T-helper 2 cell treated with Interferon-gamma antibody and Interleukin-4, amounts not matched to agents 100 ng/mL and 5 ng/mL, for 36 hours (primary cell): Measurements from ENCODE around the gene ITGAL. TPM values are rescaled to one million over a fixed set of nuclear protein-coding genes. Genes with fewer than 3 reads are reported as not detected.
"Not testable (repeated sequence)": the region's sequence is repeated elsewhere in the genome, so short reads cannot be mapped to it uniquely, and the experiment has no call there.

Experiments
- intact Hi-C: fragments of 100-400 bp; cut with micrococcal nuclease; formaldehyde crosslinking; loops from one replicate; pipeline ENCODE4 v1.15.1; 2023
- total RNA-seq: library from RNA; stranded (reverse); gene quantifications from 2 replicates; pipeline ENCODE4 v1.2.3, GENCODE V29; 2022

ITGAL gene
- total RNA-seq, 1 donor from 2014 or later, result 528 TPM

DNA sequence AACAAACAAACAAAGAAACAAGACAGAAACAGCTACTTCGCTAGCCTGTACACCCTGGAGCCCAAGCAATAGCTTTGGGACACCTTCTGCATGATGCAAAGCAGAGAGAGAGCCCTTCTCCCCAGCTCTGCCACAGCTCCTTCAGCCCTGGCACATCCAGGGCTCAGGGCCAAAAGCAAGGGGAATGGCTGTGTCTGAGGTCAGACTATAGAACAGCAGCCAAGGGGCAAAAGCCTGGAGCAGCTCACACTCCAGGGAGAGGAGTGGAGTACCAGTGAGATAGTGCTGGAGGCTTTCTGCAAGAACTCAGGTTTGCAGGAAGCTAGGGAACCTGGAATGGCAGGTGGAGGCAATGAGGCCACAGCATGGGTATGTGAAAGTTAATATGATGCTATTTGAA is 15.3 kb upstream of the ITGAL start:
- intact Hi-C loops, result no loop called here

DNA sequence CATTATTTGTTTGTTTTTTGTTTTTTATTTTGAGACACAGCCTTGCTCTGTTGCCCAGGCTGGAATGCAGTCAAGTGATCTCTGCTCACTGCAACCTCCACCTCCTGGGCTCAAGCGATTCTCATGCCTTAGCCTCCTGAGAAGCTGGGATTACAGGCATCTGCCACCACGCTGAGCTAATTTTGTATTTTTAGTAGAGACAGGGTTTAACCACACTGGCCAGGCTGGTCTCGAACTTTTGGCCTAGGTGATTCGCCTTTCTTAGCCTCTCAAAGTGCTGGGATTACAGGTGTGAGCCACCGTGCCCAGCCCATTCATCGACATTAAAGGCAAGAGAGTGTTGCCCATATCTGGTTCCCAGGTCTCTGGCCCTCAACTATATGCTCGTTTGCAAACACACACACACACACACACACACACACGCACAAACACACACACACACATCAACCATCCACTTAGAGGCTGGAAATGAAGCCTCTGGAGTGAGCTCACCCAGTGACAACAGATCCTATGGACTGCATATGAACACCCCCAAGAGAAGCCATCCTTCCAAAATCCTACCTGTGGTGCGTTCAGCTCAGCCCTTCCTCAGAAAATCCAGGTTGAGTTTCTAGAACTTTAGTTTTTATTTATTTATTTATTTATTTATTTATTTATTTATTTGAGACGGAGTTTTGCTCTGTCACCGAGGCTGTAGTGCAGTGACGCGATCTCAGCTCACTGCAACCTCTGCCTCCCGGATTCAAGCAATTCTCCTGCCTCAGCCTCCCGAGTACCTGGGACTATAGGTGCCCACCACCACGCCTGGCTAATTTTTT is 14.6 kb upstream of the ITGAL start:
- intact Hi-C loops, result loop anchor here (1.0 kb wide), 1 partner anchor 13 kb away; no protein-coding TSS in a partner anchor

DNA sequence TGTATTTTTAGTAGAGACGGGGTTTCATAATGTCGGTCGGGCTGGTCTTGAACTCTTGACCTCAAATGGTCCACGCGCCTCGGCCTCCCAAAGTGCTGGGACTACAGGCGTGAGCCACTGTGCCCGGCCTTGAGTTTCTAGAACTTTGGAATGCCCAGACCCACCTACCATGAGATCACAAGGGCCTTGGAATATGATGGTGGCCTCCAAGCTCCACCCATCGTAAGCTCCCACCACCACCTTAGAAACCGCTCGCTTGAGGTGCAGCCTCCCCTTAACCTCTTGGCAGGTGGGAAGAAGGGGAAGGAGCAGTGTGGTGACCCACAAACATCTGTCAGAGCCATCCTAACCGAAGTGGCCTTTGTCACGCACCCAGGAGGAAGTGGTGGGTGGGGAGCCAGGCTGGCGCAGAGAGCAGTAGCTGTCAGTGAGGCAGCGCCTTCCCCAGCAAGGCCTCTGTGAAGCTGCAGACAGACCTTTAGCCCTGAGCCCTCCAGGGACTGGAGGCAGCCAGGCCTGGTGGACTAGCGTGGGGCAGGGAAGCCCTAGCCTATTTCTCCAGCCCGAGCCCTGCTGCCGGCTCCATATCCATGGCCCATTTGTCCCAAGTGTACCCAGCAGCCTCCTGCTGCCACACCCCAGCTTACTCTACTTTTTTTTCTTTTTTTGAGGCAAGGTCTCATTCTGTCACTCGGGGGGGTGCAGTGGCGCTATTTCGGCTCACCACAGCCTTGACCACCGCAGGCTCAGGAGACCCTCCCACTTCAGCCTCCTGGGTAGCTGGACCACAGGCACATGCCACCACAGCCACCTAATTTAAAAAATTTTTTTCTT is 13.8 kb upstream of the ITGAL start:
- intact Hi-C loops, result loop anchor here (1.0 kb wide), 1 partner anchor 13 kb away; no protein-coding TSS in a partner anchor

DNA sequence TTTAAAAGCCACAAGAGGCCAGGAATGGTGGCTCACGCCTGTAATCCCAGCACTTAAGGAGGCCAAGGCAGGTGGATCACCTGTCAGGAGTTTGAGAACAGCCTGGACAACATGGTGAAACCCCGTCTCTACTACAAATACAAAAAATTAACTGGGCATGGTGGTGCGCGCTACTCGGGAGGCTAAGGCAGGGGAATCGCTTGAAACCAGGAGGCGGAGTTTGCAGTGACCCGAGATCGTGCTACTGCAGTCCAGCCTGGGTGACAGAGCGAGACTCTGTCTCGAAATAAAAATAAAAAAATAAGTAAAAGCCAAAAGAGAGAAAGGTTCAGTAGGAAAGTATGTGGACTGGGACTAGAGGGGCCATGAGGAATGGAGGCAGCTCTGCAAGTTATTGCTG is 13.1 kb upstream of the ITGAL start:
- intact Hi-C loops, result no loop called here

DNA sequence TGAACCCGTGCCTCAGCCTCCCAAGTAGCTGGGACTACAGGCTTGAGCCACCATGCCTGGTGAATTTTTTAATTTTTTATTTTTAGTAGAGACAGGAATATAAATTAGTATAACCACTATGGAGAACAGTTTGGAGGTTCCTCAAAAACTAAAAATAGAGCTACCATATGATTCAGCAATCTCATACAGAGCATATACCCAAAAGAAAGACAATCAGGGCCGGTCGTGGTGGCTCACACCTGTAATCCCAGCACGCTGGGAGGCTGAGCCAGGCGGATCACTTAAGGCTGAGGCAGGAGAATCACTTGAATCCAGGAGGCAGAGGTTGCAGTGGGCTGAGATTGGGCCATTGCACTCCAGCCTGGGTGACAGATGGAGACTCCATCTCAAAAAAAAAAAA is 11.1 kb upstream of the ITGAL start:
- intact Hi-C loops, result not testable (repeated sequence)

DNA sequence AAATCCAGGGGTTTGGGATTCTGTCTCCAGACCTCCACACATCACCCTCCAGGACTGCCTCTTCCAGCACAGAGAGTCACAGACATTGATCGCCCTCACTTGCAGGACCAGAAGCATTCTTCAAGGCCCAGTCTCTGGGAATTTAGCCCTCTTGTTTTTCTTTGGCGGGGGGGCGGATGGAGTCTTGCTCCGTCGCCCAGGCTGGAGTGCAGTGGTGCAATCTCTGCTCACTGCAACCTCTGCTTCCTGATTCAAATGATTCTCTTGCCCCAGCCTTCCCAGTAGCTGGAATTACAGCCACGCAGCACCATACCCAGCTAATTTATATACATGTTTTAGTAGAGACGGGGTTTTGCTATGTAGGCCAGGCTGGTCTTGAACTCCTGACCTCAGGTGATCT is 8.5 kb upstream of the ITGAL start:
- intact Hi-C loops, result no loop called here

DNA sequence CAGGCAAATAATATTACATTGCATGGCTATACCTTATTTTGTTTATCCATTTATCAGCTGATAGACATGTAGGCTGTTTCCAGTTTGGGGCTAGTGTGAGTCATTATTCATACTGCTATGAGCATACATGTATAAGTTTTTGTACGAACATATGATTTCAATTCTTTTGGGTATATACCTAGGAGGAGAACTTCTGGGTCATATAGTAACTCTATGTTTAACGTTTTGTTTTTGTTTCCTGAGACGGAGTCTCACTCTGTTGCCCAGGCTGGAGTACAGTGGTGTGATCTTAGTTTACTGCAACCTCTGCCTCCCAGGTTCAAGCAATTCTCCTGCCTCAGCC is 2.4 kb upstream of the ITGAL start:
- intact Hi-C loops, result loop anchor here (5.0 kb wide), 2 partner anchors 38 to 98 kb away; partner anchors contain the start of genes DCTPP1, MYL11 and TBC1D10B

DNA sequence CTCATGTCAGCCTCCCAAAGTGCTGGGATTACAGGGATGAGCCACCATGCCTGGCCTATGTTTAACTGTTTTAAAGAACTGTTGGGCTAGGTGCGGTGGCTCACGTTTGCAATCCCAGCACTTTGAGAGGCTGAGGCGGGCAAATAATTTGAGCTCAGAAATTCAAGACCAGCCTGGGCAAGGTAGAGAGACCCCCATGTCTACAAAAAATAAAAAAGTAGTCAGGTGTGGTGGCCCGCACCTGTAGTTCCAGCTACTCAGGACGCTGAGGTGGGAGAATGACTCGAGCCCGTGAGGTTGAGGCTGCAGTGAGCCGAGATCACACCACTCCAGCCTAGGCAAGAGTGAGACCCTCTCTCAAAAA is 1.9 kb upstream of the ITGAL start:
- intact Hi-C loops, result loop anchor here (5.0 kb wide), 2 partner anchors 38 to 98 kb away; partner anchors contain the start of genes DCTPP1, MYL11 and TBC1D10B

DNA sequence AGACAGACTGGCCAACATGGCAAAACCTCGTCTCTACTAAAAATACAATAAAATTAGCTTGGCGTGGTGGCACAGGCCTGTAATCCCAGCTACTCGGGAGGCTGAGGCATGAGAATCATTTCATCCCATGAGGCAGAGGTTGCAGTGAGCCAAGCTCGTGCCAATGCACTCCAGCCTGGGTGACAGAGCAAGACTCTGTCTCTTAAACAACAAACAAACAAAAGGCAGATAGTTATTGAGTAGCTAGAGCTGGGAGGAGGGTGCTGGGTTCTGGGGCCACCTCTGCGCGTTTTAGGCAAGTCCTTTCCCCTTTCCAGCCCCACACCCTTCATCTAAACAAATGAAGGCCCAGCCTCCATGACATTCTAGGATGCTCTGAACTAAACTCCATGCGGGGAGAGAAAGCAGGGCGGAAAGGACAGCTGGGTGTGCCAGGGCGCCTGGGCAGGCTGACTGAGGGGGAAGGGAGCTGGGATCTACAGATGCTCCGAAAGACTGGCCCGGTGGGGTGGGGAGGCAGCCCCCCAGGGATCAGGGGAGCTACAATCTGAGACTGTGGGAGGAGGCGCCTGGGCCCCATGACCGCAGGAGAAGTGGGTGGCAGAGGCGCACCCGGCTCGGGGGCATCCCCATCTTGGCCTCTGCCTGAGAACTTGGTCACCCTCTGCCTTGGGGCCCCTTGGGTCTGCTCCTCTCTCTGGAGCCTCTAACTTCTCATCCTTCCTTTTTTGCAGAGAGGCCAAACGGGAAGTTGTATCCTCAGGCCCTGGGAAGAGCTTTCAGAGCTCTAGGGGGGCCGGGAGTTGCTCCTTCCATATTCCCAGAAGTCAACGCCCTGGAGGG is 910 bp downstream of the ITGAL start:
- intact Hi-C loops, result loop anchor here (1.0 to 5.0 kb wide), 3 partner anchors 28 to 101 kb away; partner anchors contain the start of genes DCTPP1, MYL11, SEPHS2 and TBC1D10B

DNA sequence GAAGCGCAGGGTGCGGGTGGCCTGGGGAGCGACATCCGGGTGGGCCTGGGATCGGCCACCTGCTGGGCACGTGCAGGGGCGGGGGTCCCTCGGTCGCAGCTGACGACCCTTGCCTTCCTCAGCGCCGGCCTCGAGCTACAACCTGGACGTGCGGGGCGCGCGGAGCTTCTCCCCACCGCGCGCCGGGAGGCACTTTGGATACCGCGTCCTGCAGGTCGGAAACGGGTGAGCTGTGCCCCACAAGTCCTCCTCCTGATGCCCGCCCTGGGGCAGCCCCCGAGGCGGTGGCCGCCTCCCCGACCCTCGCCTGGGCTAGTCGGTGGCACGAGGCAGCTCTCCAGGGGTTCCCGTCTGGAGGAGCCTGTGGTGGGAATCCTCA is 1.5 kb downstream of the ITGAL start:
- intact Hi-C loops, result loop anchor here (5.0 kb wide), 2 partner anchors 42 to 102 kb away; partner anchors contain the start of genes DCTPP1, MYL11 and TBC1D10B

DNA sequence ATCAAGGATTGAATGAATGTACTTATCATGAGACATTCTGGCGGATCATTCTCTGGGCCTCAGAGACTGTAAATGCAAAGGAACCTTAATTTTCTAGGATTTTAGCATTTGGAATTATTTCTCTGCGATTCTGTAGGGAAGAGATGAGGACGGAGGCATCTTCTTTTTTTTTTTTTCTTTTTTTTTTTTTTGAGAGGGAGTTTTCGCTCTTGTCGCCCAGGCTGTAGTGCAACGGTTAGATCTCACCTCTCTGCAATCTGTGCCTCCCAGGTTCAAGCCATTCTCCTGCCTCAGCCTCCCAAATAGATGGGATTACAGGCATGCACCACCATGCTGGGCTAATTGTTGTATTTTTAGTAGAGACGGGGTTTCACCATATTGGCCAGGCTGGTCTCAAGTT is 2.1 kb downstream of the ITGAL start:
- intact Hi-C loops, result loop anchor here (5.0 kb wide), 2 partner anchors 42 to 102 kb away; partner anchors contain the start of genes DCTPP1, MYL11 and TBC1D10B

DNA sequence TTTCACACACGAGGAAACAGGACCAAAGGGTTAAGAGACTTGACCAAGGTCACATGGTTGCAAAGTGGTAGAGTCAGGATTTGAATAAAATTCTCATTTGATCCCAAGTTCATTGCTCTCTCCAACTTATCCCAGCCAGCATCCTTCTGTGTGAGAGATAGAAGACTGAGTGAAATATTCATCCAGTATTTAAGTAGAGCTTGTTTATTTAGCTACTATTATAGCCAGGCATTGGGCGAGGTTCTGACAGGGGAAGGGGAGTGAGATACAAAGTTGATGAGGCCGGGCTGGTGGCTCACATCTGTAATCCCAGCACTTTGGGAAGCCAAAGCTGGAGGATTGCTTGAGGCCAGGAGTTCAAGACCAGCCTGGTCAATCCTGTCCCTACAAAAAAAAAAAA is 4.4 kb downstream of the ITGAL start:
- intact Hi-C loops, result no loop called here

DNA sequence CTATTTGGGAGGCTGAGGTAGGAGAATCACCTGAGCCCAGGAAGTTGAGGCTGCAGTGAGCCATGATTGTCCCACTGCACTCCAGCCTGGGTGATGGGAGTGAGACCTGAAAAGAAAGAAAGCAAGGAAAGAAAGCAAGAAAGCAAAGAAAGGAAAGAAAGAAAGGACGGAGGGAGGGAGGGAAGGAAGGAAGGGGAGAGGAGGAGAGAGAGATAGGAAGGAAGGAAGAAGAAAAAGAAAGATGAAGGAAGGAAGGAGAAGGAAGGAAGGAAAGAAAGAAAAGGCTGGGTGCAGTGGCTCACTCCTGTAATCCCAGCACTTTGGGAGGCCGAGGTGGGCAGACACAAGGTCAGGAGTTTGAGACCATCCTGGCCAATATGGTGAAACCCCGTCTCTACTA is 5.2 kb downstream of the ITGAL start:
- intact Hi-C loops, result not testable (repeated sequence)

DNA sequence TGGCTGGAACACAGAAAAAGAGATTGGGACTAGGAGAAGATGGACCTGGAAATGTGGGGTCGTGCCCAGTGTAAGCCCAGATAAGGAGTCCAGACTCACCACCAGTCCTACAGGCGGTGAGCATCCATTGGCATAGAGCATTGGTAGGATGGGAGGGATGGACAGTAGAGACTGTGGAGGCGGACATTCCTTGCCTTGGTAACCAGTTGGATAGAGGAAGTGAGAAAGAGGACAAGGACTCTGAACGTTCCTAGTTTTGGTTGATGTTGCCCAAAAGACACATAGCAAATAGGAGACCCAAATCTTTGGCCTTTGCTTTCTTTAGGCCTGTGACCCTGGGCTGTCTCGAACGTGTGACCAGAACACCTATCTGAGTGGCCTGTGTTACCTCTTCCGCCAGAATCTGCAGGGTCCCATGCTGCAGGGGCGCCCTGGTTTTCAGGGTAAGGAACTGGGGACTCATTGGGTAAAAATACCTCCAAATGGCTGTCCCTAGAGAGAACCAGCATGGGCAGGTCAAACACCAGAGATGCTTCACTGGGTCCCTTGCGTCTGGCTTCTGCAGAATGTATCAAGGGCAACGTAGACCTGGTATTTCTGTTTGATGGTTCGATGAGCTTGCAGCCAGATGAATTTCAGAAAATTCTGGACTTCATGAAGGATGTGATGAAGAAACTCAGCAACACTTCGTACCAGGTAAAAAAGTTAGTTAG is 6.4 kb downstream of the ITGAL start:
- intact Hi-C loops, result no loop called here

DNA sequence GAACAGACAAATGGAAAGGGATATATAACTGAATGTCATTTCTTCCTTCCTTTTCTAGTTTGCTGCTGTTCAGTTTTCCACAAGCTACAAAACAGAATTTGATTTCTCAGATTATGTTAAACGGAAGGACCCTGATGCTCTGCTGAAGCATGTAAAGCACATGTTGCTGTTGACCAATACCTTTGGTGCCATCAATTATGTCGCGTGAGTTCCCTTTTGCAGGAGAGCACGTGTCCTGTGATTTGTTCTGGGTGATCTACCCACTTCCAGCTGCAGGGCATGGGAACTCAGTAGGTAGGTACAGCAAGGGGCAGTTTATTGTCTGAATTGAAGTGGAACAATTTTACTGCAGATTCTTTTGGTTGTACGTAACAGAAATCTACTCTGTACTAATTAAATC is 8.8 kb downstream of the ITGAL start:
- intact Hi-C loops, result no loop called here

DNA sequence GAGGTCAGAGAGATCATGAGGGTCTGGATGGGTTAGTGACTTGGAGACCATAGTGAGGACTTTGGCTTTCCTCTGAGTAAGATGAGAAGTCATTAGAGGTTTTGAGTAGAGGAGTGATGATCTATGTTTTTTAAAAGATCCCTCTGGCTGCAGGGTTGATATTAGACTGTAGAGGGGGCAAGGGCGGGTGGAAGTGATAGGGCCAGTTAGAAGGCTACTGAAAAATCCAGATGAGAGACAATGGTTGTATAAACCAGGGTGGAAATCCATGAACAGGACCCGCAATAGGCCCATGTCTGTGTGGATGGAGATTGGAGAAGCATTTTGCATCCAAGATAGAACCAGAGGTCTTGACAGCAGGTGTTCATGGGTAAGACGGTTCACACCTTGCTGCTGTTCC is 9.8 kb downstream of the ITGAL start:
- intact Hi-C loops, result no loop called here

DNA sequence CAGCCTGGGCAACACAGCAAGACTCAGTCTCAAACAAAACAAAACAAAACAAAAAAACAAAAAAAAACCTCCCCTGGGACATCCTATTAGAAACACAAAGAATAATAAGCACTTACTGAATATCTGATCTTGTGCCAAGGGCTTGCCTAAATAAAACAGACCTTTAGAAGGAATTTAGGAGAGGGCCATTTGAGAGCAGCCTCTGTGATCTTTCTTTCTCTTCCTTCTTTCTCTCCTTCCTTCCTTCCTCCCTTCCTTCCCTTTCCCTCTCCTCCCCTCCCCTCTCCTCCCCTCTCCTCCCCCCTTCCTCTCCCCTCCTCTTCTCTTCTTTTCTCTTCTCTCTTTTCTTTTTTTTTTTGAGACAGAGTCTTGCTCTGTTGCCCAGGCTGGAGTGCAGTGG is 12.3 kb downstream of the ITGAL start:
- intact Hi-C loops, result no loop called here

DNA sequence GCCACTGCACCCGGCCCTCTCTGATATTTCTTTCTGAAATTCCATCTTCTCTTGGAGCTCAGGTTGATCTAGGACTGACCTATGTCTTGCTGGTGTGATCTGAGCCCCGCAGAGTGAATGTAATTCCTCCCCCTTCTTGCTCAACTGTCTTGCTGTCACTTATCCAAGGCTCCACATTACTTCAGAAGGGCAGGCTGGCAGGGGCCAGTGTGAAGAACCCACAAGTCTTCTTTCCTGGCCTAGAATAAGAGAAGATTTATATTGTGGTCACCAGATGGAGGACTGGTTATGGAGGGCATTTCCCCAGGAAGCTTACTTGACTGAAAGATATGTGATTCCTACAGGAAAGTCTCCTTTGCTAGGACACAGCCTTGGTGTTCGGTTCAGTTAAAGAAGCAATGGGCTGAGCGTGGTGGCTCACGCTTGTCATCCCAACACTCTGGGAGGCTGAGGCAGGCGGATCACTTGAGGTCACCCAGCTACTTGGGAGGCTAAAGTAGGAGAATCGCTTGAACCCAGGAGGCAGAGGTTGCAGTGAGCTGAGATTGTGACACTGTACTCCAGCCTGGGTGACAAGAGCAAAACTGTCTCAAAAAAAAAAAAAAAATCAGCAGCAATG is 13.4 kb downstream of the ITGAL start:
- intact Hi-C loops, result no loop called here

DNA sequence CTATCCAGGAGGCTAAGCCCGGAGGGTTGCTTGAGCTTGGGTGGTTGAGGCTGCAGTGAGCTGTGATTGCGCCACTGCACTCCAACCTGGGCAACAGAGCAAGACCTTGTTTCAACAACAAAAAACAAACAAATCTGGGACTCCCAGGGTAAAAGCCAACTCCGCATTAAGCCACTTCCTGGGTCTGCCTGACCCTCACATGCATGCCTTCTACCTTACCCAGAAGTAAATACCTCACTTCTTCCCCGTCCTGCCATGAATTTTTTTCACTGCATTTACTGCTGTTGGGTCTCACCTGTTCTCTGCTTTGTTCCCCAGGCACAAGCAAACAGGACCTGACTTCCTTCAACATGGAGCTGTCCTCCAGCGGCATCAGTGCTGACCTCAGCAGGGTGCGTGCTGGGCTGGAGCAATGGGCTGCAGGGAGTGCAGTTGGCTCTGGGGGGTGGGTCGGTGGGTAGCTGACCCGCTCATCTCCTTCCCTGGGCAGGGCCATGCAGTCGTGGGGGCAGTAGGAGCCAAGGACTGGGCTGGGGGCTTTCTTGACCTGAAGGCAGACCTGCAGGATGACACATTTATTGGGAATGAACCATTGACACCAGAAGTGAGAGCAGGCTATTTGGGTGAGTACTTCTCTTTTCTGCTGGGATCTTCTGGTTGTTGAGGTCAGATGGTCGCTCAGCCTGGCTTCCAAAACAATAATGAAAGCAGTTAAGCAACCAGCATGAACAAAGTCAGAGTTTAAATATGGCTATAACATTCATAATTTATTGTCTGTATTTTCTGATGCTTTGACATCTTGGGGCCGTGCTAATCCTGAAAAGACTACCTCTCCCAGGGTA is 16.4 kb downstream of the ITGAL start:
- intact Hi-C loops, result no loop called here
